PC-3 (cell line): ENCODE measurements around the gene GFOD1.

Experiments used
- EZH2phosphoT487 ChIP-seq: fragments of 300-600 bp; sonication (generic); IDR thresholded peaks from 2 replicates; pipeline ENCODE4 v1.6.1; 2018; ENCODE audit warnings: mild to moderate bottlenecking, antibody characterized with exemption, low read length, borderline replicate concordance
- TF ChIP-seq, protein P1 (sequence below): fragments of 300-600 bp; sonication (generic); conservative IDR thresholded peaks from 2 replicates; pipeline ENCODE4 v1.5.1; 2017; ENCODE audit warnings: antibody characterized with exemption, low read depth, mild to moderate bottlenecking, low read length

DNA sequence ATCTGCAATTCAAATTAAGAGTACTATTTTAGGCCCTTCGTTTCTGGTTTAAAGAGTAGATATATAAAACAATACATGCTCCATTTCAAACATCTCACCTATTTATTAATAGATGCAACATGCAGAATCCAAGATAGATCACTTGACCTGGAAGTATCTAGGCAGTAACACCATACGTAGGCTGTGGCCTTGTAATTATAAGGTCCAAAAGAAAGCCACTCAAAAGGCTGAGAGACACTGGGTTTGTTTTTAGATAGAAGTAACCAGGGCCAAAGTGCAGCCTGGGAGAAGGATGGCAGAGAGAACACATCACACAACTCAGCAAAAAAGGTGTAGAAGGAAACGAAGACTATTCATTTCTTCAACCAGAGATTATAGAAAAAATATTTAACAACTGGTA is 8.4 kb upstream of the GFOD1 start:
- TF ChIP-seq, protein P1, sequence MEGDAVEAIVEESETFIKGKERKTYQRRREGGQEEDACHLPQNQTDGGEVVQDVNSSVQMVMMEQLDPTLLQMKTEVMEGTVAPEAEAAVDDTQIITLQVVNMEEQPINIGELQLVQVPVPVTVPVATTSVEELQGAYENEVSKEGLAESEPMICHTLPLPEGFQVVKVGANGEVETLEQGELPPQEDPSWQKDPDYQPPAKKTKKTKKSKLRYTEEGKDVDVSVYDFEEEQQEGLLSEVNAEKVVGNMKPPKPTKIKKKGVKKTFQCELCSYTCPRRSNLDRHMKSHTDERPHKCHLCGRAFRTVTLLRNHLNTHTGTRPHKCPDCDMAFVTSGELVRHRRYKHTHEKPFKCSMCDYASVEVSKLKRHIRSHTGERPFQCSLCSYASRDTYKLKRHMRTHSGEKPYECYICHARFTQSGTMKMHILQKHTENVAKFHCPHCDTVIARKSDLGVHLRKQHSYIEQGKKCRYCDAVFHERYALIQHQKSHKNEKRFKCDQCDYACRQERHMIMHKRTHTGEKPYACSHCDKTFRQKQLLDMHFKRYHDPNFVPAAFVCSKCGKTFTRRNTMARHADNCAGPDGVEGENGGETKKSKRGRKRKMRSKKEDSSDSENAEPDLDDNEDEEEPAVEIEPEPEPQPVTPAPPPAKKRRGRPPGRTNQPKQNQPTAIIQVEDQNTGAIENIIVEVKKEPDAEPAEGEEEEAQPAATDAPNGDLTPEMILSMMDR = no peak
- TF ChIP-seq EZH2phosphoT487 = no peak
